CD4-positive, alpha-beta T cell treated with Interleukin-1 beta for 1 hour (primary cell): ENCODE results near the gene PHKG1.
"Not testable (repeated sequence)": the region's sequence is repeated elsewhere in the genome, so short reads cannot be mapped to it uniquely, and the experiment has no call there.

Experiments
- DNase-seq, 2 donors: peaks; one replicate each; pipeline ENCODE4 v3.0.0-alpha.2; 2020 to 2022

The PHKG1 gene

DNA sequence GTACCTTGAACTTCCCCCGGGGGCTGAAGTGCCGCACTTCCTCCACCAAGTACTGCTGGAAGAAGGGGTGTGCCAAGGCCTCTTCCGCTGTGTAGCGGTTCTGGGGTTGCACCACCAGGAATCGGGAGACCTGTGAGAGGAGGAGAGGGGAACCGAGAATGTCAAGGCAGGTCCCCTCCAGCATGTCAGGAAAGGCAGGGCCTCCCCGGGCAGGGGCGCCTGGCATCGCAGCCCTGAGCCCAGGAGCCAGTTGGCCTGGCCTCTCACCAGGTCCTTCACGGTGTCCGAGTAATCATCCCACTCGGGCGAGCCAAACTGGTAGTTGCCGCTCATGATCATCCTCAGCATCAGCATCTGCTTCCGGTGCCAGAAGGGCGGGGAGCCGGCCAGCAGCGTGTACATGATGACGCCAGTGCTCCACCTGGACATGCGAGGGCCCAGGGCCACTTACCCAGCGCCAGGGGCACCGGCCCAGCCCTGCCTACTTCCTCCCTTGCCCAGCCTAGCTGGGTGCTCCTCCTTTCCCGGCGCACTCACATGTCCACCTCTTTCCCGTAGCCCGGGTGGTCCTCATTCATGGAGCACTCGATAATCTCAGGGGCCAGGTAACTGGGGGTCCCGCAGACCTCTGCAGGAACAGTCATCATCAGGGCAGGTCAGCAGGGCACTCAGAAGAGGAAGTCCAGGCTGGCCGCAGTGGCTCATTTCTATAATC is 11.0 kb downstream of the PHKG1 start:
- DNase-seq = no peak

DNA sequence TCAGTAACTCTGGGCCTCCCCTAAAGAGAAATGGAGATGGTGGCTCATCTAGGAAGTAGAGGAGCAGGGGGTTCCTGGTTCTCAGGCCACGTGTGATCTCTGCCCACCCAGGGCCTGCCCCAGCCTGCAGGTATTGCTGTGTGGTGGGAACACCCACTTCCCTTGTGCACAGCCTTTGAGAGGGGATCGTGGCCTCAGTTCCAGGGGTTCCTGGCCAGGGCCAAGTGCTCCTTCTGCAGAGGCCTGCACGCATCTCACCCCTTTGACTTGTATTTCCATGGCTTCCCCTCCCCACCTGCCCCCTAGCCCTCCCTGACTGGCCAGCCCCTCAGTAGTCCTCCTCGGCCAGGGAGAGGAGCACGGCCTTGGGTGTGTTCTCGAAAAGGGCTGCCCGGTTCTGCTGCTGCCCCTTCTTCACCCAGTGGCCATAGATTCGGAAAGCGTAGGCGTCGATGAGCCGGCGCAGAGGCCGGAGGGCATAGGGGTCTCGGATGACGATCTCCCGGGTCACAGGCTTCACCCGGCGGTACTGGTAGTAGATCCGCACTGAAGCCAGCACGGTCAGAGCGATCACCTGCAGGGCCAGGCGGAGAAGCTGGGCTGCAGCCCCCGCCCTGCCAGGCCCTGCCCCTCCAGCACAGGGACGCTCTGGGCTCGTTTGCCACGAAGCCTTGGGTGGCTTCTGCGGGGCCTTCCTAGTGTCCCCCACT is 11.9 kb downstream of the PHKG1 start:
- DNase-seq = not testable (repeated sequence)

DNA sequence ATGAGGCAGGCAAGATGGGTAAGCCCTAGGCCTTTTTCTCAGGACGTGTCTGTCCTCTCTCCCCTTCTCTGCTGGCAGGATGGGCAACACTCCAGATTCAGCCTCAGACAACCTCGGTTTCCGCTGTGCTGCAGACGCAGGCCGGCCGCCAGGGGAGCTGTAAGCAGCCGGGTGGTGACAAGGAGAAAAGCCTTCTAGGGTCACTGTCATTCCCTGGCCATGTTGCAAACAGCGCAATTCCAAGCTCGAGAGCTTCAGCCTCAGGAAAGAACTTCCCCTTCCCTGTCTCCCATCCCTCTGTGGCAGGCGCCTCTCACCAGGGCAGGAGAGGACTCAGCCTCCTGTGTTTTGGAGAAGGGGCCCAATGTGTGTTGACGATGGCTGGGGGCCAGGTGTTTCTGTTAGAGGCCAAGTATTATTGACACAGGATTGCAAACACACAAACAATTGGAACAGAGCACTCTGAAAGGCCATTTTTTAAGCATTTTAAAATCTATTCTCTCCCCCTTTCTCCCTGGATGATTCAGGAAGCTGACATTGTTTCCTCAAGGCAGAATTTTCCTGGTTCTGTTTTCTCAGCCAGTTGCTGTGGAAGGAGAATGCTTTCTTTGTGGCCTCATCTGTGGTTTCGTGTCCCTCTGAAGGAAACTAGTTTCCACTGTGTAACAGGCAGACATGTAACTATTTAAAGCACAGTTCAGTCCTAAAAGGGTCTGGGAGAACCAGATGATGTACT is 13.1 kb downstream of the PHKG1 start:
- no peak for DNase-seq

DNA sequence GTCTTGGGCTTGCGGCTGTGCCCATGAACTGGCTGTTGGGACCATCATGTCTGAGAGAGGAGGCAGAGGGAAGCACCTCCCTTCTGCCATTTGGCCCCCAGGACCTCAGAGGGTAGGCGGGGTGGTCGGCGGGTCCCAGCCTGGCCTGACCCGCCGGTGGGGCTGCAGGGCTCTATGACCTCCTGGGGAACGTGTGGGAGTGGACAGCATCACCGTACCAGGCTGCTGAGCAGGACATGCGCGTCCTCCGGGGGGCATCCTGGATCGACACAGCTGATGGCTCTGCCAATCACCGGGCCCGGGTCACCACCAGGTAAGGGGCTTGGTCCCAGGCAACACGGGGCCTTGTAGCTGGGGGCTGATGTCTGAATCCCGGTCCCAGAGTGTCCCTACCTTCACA is 14.6 kb downstream of the PHKG1 start:
- DNase-seq = no peak

DNA sequence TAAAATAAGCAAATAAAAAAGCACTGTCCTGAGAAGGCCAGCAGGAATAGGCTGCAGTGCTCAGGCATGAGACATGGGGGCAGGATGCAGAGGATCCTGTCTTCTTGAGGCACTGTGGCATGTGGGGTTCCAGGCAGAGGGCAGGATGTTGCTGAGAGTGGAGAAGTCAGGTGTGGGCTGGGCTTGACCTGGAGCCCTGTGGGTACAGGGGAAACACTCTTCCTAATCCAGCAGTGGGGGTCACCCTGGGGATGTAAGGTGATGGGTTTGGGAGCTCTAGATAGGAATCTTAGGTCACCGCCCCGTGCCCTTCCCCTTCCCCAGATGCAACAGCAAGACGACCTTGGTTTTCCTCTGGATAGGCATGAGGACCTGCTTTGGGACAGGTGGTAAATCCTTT is 15.1 kb downstream of the PHKG1 start:
- DNase-seq = no peak

DNA sequence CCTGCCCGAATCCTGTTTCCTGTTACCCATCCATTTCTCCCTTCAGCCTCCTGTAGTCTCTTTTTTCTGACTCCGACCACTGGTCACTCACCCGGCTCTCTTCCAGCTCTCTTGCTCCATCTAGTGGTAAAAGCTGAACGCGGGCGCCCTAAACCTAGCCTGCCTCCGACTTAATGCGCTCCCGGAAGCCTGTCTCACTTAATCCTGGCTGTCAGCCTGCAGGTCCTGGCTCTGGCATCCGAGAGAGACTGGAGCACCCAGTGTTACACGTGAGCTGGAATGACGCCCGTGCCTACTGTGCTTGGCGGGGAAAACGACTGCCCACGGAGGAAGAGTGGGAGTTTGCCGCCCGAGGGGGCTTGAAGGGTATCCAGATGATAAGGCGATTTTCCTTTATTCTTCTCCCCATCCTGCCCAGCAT is 18.4 kb downstream of the PHKG1 start:
- peak; percentile 61 to 76 for DNase-seq

DNA sequence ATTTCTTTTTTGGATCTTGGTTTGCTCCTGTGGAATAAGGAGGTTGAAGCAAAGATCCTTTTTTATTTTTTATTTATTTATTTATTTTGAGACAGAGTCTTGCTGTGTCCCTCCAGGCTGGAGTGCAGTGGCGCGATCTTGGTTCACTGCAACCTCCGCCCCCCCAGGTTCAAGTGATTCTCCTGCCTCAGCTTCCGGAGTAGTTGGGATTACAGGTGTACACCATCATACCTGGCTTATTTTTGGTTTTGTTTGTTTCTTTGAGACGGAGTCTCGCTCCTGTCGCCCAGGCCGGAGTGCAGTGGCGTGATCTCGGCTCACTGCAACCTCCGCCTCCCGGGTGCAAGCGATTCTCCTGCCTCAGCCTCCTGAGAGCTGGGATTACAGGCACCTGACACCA is 26.4 kb downstream of the PHKG1 start:
- not testable (repeated sequence) for DNase-seq

DNA sequence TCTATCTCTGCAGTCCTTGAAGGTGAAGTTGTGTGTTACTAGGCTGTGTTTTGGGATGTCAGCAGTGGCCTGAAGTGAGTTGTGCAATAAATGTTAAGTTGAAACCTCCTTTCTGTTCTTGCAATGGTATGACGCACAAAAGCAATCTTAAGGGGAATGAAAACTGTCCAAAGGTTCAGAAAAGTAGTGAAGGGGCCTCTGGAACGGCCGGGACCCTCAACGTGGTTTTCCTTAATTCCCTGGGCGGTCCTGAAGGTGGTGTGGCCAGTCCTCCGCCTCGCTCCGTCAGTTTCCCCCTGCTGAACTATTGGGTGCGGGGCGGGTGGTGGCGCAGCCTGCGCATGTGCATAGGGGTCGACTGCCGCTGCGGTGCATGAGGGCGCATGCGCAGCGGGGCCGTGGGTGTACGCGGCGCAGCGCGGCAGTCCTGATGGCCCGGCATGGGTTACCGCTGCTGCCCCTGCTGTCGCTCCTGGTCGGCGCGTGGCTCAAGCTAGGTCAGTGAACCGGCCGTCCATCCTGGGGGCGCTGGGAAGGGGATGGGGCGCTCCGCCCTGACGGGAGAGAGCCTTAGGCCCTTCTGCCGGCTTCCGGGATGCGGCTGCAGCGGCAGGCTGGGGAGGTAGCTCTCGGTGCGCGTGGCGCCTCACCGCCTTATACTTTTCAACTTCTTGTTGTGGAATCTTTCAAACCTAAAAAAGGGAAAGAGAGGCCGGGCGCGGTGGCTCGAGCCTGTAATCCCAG is 28.7 kb downstream of the PHKG1 start, which contains the start of gene SUMF2:
SUMF2 (plus strand) TSS at position 405 of the 744 bp plus-strand sequence; CDS start at position 431, 26 bp downstream.
- peak; percentile 88 to 90 for DNase-seq

DNA sequence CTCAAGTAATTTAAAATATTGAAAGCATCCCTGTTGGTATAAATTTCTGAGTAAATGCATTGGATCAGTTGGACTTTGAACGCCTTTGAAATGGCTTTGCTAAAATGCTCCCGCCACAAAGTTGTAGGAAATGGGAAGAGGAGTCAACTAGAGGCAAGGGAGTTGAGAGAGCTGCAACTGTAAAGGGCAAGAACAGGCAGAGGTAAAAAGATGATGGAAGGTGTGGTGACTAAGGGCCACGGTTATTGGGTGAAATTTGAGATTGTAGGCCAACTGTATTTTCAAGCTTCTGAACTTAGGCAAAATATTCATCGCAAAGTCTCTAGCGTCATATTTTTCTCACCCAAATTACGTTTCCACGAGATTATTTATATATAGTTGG is 29.3 kb downstream of the PHKG1 start:
- no peak for DNase-seq

DNA sequence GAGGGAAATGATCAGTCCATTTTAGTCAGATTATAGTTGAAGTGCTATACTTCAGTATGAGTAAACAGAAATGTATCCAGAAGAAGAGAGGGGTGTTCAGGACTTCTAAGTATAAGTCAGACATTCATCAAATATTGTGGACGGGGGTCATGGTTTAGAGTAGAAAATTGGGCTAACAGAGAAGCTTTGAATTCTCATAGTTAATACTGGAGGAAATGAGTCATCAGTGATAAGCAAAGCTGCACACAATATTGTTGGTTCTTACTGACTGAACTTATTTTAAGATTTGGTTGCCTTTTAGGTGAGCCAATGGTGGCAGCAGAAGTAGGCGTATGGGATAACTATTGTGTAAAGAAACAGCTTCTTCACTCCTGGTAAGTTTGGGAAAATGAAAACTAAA is 30.4 kb downstream of the PHKG1 start:
- no peak for DNase-seq

DNA sequence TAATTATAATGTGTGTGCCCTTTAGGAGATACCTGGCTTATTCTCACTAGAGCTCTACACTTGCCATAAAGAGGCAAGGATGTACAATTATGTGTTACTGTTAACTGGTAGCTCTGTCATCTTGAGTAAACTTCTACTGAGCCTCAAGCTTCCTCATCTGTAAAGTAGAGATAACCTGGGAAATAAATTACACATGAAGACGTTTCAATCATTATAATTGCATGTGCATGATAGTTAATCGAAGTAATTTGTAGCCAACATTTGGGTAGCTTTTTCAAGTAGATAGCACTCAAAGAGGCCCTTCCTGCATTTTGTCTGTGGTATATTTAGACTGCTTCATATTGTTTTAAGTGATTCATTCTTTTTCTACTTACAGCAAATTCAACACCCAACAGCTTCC is 38.8 kb downstream of the PHKG1 start:
- no peak for DNase-seq

DNA sequence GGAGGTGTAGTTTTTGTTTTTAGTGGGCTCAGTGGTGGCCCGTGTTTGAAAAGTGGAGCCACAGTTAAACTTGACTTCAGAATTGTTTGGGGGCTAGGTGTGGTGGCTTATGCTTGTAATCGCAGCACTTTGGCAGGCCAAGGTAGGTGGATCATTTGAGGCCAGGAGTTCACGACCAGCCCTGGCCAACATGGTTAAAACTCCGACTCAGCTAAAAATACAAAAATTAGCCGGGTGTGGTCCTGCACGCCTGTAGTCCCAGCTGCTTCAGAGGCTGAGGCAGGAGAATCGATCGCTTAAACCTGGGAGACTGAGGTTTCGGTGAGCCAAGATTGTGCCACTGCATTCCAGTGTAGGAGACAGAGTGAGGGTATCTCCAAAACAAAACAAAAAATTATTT is 39.4 kb downstream of the PHKG1 start:
- no peak for DNase-seq

DNA sequence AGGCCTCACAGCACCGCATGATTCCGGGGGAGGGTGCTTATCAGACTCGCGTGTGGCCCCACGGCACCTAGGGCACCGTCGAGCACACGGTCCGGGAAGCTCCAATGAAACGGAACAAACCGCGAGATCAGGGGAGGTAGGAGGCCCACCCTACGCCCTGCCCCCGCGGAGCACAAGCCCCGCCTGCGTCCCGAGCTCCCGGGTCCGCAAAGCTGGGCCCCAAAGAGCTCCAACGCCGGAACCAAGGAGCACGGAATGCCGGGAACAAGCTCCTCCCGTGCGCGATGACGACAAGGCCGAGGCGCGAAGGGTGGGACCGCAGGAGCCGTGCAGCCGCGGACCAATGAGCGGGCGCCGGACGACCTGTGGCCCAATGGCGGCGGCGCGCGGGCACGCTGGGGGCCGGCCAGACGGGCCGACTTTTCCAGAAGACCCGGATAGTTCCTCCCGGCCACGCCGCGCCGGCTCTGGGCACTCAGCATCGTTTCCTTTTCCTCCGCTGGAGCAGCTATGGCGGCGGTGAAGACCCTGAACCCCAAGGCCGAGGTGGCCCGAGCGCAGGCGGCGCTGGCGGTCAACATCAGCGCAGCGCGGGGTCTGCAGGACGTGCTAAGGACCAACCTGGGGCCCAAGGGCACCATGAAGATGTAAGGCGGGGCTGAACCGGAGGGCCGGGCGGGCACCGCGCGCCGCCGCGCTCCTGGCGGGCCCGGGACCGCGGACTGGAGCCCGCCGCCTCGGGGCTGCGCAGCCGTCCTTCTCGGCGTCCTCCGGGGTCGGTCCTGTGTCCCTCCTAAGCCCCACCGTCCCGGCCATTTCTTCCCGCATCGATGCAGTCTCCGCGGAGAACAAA is 41.2 kb downstream of the PHKG1 start, which contains the start of the genes CCT6A and PSPH:
CCT6A (plus strand) TSS at position 427 of the 853 bp plus-strand sequence; CDS start at position 511, 84 bp downstream.
PSPH (minus strand) TSS at position 106 of the 853 bp plus-strand sequence. CDS start 30,232 bp downstream, outside the sequence.
- DNase-seq = peak; percentile 87 to 89

DNA sequence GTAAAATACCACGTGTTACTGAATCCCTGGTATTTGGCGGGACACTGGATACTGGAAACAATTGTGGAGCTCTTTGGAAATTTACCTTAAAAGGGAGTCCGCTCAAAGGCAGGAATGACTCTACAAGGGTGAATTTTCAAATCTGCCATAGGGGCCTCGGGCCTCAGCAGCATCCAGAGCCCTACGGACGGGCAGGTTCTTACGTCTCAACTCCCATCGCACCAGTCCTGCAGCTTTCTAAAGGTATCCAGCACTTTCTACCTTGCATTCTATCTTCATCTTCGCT is 41.8 kb downstream of the PHKG1 start:
- DNase-seq = no peak

DNA sequence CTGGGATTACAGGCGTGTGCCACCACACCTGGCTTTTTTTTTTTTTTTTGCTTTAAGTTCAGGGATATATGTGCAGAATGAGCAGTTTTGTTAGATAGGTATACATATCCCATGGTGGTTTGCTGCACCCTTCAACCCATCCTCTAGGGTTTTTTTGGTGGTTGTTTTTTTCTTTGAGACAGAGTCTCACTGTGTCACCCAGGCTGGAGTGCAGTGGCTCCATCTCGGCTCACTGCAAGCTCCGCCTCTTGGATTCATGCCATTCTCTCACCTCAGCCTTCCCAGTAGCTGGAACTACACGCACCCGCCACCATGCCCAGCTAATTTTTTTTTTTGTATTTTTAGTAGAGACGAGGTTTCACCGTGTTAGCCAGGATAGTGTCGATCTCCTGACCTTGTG is 44.0 kb downstream of the PHKG1 start:
- not testable (repeated sequence) for DNase-seq

DNA sequence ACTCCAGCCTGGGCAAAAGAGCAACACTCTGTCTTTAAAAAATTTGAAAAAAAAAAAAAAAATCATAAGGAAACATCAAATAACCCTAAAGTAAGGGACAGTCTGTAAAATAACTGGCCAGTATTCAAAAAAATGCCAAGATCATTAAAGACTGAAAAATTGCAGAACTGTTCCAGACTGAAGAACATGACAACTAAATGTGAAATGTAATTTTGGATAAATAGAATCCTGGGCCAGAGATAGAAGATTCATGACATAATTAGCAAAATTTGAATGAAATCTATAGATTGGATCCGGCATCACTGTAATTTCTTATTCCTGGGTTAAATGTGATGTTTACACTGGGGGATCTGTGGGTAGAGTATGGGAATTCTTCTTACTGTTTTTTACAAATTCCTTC is 44.5 kb downstream of the PHKG1 start:
- no peak for DNase-seq

DNA sequence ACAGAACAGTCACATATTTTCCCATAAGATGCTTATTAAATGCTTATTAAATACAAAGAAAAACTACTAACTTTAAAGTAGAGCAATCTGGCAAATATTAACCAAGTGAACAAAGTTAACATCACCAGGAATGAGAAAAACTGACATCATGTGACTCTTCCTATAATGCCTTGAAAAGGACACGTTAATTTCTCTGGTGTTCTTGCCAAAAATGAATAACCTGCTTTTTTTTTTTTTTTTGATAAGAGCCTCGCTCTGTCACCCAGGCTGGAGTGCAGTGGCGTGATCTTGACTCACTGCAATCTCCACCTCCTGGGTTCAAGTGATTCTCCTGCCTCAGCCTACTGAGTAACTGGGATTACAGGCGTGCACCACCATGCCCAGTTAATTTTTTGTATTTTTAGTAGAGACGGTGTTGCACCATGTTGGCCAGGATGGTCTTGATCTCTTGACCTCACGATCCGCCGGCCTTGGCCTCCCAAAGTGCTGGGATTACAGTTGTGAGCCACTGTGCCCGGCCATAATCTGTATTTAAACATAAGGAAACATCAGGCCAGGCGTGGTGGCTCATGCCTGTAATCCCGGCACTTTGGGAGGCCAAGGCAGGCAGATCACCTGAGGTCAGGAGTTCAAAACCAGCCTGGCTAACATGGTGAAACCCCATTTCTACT is 45.2 kb downstream of the PHKG1 start:
- DNase-seq = not testable (repeated sequence)

DNA sequence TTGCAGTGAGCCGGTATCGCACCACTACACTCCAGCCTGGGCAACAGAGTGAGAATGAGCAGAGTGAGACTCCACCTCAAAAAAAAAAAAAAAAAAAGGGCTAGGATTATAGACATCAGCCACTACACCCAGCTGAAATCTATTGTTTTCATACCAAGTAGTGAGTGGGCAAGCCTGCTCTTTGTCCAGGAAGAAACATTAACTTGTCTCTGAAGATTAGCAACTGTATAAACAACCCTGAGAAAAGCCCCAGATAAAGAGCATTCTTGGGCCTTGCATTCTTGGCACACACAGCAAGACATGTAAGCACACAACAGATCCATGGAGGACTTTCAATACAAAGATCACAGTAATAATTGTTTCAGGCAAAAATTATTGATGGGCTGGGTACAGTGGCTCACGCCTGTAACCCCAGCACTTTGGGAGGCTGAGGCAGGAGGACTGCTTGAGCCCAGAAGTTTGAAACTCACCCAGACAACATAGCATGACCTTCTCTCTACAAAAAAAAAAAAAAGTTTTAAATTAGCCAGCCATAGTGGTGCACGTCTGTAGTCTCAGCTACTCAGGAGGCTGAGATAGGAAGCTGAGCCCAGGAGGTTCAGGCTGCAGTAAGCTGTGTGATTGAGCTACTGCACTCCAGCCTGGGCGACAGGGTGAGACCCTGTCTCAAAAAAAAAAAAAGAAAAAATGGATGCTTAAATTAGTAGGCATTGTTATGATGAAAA is 45.9 kb downstream of the PHKG1 start:
- DNase-seq = no peak

DNA sequence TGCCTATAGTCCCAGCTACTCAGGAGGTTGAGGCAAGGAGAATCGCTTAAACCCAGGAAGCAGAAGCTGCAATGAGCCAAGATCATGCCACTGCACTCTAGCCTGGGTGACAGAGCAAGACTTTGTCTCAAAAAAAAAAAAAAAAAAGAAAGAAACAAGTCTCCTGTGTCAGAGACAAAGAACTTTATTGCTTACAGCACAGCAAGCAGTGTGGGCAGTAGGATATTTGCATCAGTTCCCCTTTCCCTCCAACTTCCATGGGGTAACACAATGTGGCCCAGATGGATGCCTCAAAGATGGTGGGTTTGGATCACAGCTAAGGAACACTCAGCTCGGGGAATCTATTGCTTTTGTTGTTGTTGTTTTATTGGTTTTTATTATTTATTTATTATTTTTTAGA is 47.0 kb downstream of the PHKG1 start:
- not testable (repeated sequence) for DNase-seq

DNA sequence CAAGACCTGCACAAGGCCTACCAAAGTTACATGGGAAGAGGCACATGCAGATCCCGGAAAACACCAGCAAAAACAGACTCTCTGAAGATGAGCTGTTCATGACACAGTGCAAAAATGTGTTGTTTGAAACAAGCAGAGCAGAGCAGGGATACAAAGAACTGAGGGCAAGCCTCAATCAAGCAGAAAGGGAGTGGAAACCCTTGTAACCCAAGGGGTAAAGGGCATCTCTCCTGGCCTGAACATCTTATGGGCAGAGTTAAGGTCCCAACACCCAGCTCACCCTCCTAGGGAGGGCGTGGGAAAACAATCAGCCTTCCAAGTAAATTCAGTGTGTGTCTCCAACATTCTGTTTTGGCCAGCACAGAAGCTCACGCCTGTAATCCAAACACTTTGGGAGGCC is 52.0 kb downstream of the PHKG1 start:
- DNase-seq = no peak
